Measurements from ENCODE around the gene FMO3. TPM values are rescaled to one million over a fixed set of nuclear protein-coding genes. Genes with fewer than 3 reads are reported as not detected.

FMO3 gene
- total RNA-seq, 1 donor from 2014 or later: not detected

GRCh38 chr1:171103862-171104261 is 13.2 kb downstream of the FMO3 start:
- Mint-ChIP-seq H3K36me3 (ENCODE audit: unreplicated experiment) (no peaks in the 10 kb centered on the region), H3K27ac (ENCODE audit: unreplicated experiment) (no peak overlapping the region), H3K4me3 (ENCODE audit: unreplicated experiment) (no peak overlapping the region), H3K9me3 (ENCODE audit: unreplicated experiment) (no peaks in the 10 kb centered on the region), H3K4me1 (ENCODE audit: low read depth, unreplicated experiment) (no peaks in the 10 kb centered on the region), H3K27me3 (ENCODE audit: unreplicated experiment) (no peaks in the 10 kb centered on the region)
- no peak for TF ChIP-seq CTCF (IDR thresholded peaks at IDR 0.05; ENCODE audit: partially characterized antibody, unreplicated experiment)
- no peak for DNase-seq

- H3K4me1 Mint-ChIP-seq (ENCODE audit: low read depth, unreplicated experiment): no peaks in the 10 kb centered on the region
- TF ChIP-seq CTCF (IDR thresholded peaks at IDR 0.05; ENCODE audit: partially characterized antibody, unreplicated experiment): no peak
- no peaks in the 10 kb centered on the region for H3K27me3 Mint-ChIP-seq (ENCODE audit: unreplicated experiment)
- DNase-seq: no peak
- H3K4me3 Mint-ChIP-seq (ENCODE audit: unreplicated experiment): no peak overlapping the region
- no peaks in the 10 kb centered on the region for H3K36me3 Mint-ChIP-seq (ENCODE audit: unreplicated experiment)
- H3K9me3 Mint-ChIP-seq (ENCODE audit: unreplicated experiment): no peaks in the 10 kb centered on the region
- H3K27ac Mint-ChIP-seq (ENCODE audit: unreplicated experiment): no peak overlapping the region
These were observed 16.7 kb downstream of the FMO3 start for GRCh38 chr1:171107262-171107940.

- DNase-seq: no peak
- no peak for TF ChIP-seq CTCF (IDR thresholded peaks at IDR 0.05; ENCODE audit: partially characterized antibody, unreplicated experiment)
- no peaks in the 10 kb centered on the region for H3K27me3 Mint-ChIP-seq (ENCODE audit: unreplicated experiment)
- H3K9me3 Mint-ChIP-seq (ENCODE audit: unreplicated experiment): no peaks in the 10 kb centered on the region
- H3K4me1 Mint-ChIP-seq (ENCODE audit: low read depth, unreplicated experiment): no peaks in the 10 kb centered on the region
- no peaks in the 10 kb centered on the region for H3K36me3 Mint-ChIP-seq (ENCODE audit: unreplicated experiment)
- no peak overlapping the region for H3K27ac Mint-ChIP-seq (ENCODE audit: unreplicated experiment)
- no peak overlapping the region for H3K4me3 Mint-ChIP-seq (ENCODE audit: unreplicated experiment)
These were observed 17.3 kb downstream of the FMO3 start for GRCh38 chr1:171107969-171108368.

GRCh38 chr1:171109966-171110365 is 19.3 kb downstream of the FMO3 start:
- Mint-ChIP-seq H3K4me3 (ENCODE audit: unreplicated experiment) (no peak overlapping the region), H3K4me1 (ENCODE audit: low read depth, unreplicated experiment) (no peaks in the 10 kb centered on the region), H3K36me3 (ENCODE audit: unreplicated experiment) (no peaks in the 10 kb centered on the region), H3K9me3 (ENCODE audit: unreplicated experiment) (no peaks in the 10 kb centered on the region), H3K27ac (ENCODE audit: unreplicated experiment) (no peak overlapping the region), H3K27me3 (ENCODE audit: unreplicated experiment) (no peaks in the 10 kb centered on the region)
- no peak for TF ChIP-seq CTCF (IDR thresholded peaks at IDR 0.05; ENCODE audit: partially characterized antibody, unreplicated experiment)
- no peak for DNase-seq

GRCh38 chr1:171110621-171111326 is 20.1 kb downstream of the FMO3 start:
- Mint-ChIP-seq H3K4me1 (ENCODE audit: low read depth, unreplicated experiment) (no peaks in the 10 kb centered on the region), H3K36me3 (ENCODE audit: unreplicated experiment) (no peaks in the 10 kb centered on the region), H3K4me3 (ENCODE audit: unreplicated experiment) (no peak overlapping the region), H3K27me3 (ENCODE audit: unreplicated experiment) (no peaks in the 10 kb centered on the region), H3K27ac (ENCODE audit: unreplicated experiment) (no peak overlapping the region), H3K9me3 (ENCODE audit: unreplicated experiment) (no peaks in the 10 kb centered on the region)
- no peak for DNase-seq
- no peak for TF ChIP-seq CTCF (IDR thresholded peaks at IDR 0.05; ENCODE audit: partially characterized antibody, unreplicated experiment)

All from glutamatergic neuron (in vitro differentiated cells).